Stomach (tissue), 4 donors: ENCODE data around the gene ZC3H12C.

Experiments
- EP300 ChIP-seq: sonication (generic); formaldehyde crosslinking; IDR thresholded peaks from one replicate; pipeline ENCODE4 v1.6.1; 2017; ENCODE audit warnings: antibody characterized with exemption
- POLR2A ChIP-seq, 4 donors: fragments of 450-650 bp; IDR thresholded peaks; one replicate each; pipeline ENCODE4 v1.6.1; 2016; ENCODE audit warnings: antibody characterized with exemption in 4 of 4, control low read depth in 2 of 4, mild to moderate bottlenecking in 1 of 4, moderate library complexity in 1 of 4
- POLR2AphosphoS5 ChIP-seq, 3 donors: sonication (generic); formaldehyde crosslinking; IDR thresholded peaks; one replicate each; pipeline ENCODE4 v1.6.1; 2016; ENCODE audit warnings: antibody characterized with exemption in 3 of 3
- TF ChIP-seq, protein P1 (sequence below), 7 experiments: fragments of 450-650 bp in 4 of 7; fragments of 200-600 bp in 3 of 7; sonication (generic) in 3 of 7; IDR thresholded peaks; one replicate each; pipeline ENCODE4 v1.5.1; 2016 to 2019; ENCODE audit warnings: antibody characterized with exemption in 7 of 7, control low read depth in 2 of 7, mild to moderate bottlenecking in 1 of 7

DNA sequence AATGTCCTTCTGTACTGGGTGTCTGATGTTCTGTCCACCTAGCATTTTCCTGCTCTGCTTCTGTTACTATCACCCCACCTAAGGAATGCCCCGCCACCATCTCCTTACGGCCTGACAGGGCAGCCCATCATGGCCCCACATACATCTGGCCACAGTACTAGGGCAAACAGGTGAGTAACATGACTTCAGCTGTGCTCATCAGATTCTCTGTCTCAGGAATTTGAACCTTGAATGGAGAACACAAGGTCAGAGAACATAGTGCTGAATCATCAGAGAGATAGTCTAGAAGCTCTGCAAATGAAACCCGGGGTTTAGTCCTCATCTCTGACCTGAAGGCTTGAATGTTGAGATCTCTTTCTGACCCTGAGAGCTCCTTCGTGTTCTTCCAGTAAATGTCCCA lies 32.4 kb downstream of the ZC3H12C start:
- TF ChIP-seq, protein P1, sequence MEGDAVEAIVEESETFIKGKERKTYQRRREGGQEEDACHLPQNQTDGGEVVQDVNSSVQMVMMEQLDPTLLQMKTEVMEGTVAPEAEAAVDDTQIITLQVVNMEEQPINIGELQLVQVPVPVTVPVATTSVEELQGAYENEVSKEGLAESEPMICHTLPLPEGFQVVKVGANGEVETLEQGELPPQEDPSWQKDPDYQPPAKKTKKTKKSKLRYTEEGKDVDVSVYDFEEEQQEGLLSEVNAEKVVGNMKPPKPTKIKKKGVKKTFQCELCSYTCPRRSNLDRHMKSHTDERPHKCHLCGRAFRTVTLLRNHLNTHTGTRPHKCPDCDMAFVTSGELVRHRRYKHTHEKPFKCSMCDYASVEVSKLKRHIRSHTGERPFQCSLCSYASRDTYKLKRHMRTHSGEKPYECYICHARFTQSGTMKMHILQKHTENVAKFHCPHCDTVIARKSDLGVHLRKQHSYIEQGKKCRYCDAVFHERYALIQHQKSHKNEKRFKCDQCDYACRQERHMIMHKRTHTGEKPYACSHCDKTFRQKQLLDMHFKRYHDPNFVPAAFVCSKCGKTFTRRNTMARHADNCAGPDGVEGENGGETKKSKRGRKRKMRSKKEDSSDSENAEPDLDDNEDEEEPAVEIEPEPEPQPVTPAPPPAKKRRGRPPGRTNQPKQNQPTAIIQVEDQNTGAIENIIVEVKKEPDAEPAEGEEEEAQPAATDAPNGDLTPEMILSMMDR (IDR thresholded peaks at IDR 0.05), result no peak
- no peak for TF ChIP-seq POLR2A (IDR thresholded peaks at IDR 0.05)
- no peak for TF ChIP-seq POLR2AphosphoS5 (IDR thresholded peaks at IDR 0.05)
- no peak for TF ChIP-seq EP300
